GM21576 (cell line): ENCODE measurements around the gene FAM131C.
"Not testable (repeated sequence)": the region's sequence is repeated elsewhere in the genome, so short reads cannot be mapped to it uniquely, and the experiment has no call there.

Experiments used
- ATAC-seq: cut with Tn5 transposase; IDR thresholded peaks from one replicate; pipeline ENCODE4 v1.9.1; 2021; ENCODE audit warnings: mild to moderate bottlenecking, moderate library complexity; ENCODE audit not compliant: unreplicated experiment

The FAM131C gene

DNA sequence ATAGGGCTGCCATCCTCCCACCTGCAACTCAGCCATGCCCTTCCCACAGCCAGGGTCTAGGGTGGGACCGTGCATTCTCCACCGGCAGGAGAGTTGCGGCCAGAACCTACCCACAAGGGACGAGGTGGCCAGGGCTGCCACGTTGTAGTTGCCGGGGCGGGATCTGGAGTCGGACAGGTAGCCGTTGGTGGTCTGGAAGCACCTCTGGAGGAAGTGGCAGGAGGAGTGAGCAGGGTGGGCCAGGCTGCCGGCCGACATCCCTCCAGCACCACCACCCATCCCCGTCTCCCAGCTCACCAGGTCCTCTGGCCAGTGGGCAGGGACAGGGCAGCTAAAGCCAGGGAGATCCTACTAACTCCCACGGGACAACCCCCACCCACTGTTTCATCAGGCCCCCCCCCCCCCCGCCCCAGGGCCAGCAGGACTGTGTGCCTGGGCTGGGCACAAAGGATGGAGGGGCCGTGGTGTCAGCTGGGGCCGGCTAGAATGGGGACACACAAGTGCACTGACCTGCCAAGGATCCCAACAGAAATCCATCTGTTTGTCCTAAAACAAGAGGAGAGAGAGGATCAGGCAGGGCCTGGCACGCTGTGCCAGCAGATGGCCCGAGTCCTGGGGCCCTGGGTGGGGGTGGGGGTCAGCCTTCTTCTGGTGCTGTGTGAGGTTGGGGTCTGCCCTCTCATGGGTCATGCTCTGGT is 11.3 kb downstream of the FAM131C start:
- ATAC-seq, result not testable (repeated sequence)

DNA sequence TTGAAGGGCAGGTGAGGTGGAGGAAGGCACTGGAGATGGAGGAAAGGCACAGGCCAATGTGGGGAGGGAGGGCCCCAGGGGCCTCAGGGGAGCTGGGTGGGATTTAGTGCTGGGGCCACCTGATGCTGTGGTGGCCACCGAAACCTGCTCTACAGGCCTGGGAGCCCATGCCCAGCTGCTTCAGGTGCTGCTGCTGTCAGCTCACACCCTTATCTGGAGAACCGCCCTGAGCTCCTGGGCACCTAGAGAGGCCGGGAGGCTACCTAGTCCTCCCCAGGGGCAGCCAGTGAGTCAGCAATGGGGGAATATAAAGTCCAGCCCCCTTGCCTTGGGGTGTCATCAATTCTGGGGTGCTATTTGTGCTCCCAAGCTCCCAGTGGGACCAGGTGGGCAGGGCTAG is 12.2 kb downstream of the FAM131C start:
- no peak for ATAC-seq

DNA sequence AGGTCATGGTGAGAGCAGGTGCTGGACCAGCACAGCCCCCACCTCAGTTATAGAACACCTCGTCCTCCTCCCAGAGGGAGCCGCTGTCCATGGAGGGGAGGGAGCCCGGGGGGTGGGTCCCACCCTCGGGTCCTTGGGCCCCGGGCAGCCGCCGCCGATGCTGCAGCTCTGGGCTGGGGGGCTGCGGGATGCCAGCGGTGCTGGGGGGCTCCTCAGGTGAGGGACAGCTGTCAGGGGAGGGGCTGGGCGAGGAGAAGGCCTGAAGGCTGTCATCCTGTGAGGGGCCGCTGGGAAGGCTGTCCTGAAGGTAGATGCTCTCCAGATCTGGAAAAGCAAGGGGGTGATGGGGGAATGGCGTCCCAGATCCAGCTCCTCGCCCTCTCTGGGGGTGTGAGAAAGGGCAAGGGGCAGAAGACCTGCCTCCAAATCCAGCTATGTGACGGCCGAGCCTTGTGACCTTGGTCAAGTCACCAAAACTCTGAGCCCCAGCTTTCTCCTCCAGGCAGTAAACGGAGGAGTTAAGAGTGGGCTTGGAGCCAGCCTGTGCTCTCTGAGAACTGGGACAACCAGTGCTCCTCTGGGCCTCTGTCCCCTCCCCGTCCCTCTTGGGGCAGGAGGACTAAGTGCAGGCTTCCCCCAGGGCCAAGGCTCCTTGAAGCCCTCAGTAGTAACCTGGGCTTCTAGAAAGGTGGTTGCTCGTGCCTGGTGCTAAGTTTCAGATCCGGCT is 14.9 kb downstream of the FAM131C start:
- ATAC-seq, result not testable (repeated sequence)

DNA sequence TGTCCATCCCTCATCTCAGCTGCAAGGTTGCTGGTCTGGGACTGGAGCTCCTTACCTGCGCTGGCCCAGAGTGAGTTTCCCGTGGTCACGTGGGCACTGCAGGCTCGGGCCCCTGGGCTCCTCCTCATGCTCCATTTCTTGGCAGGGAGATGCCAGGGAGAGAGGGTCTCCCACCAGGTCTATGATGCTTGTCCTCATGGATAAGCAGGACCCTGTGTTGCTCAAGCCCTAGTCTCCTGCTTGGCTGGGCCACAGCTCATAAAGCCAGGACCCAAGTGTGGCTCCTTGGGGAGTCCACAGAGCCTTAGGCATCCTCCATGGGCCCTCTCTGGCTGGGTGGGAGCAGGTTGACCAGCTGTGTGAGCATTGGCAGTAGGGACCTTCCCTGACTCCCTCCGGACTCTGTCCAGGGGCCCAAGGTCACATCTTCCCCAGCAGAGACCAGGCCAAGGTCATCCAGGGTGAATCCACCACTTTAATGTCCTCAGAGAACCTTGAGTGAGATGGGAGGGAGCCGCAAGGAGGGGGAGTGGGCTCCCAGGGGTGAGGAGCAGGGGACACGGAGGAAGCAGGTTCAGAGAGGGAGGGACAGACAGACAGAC is 16.0 kb downstream of the FAM131C start:
- ATAC-seq, result not testable (repeated sequence)

DNA sequence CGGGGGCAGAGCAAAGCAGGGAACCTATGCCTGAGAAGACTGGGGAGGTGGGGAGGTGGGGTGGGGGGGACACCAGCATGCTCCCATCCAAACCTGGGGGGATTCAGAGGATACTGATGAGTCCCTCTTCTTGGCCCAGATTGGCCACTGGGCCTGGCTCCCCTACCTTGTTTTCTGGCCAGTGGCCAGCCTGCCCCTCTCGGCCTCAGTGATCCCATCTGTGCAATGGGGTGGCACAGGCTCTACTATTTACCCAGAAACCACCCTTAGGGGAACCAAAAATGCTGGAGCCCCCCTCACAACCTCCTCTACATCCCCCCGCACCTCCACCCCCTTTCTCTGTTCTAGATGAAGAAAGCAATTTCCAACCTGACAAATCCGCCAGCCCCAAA is 16.9 kb downstream of the FAM131C start:
- not testable (repeated sequence) for ATAC-seq

DNA sequence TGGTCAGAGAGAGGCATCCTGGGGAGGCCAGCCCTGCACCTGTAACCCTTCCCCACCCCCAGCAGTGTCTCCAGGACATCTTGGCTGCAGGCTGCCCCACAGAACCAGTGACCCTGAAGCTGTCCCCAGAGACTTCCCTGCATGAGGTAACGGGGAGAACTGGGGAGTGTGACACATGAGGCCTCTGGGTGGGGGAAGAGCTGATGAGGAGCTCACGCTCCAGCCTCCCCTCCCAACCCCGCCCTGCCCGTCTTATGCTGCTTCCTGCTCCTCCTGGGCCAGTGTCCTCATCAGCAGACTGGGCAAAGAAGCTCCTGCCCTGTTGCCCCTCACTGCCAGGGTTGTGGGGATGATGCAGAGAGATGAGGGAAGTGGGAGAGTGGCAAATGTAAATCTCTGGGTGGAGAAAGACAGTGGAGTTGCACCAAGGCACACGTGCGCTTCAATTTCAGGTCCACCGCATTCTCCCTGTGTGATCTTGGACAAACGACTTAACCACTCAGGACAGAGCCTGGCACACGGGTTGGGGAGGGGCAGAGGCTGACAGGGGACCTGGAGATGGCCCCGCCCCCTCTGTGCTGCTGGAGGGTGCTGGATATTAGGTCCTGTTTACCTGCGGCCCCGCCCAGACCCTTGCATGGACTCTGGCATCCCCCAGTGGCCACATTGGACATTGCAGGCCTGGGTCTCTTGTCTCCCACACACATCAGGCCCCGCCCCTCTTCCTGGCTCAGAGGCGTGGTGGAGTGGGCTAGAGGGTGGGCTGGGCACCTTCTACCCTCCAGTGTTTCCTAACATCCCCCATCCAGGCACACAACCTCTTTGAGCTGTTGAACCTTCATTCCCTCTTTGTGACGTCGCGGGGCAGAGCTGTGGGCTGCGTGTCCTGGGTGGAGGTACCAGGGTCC is 17.6 kb downstream of the FAM131C start:
- peak; percentile 81 for ATAC-seq

DNA sequence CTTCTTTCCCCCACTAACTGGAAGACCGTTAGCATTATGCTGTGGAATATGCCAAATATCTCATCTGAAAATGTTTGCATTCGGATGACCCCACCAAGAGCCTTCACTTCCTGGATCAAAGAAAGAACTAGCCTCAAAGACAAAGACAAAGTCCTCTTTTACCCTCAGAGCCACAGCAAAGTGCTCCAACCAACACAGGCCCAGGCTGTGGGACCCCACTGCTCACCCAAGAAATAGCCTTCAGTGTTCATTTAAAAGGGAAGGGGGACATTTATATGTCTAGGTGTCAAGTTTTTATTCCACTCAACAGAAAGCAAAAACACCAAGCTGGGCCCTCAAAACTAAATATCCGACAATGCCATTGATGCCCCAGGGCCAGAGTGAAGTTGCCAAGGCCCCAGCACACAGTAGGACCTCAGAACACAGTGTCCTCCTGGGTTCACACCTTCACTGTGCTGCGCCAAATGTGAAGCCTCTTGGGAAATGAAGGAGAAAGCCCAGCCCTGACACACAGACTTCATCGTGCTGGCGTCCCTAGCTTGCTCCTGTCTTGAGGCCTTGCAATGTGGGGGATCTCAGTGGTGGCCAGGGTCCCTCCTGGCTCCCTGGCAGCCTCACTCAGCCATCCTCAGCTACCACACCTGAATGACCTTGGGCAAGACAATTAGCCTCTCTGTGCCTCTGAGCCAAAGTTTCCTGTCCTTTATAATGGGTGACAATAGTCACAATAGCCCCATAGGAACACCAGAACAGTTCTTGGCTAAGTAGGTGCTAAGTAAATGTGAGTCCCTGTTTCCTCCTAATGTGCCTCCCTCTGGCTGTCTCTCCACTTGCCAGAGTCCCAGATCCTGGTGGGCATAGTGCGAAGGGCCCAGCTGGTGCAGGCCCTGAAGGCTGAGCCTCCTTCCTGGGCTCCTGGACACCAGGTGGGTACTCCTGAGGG is 18.6 kb downstream of the FAM131C start:
- no peak for ATAC-seq

DNA sequence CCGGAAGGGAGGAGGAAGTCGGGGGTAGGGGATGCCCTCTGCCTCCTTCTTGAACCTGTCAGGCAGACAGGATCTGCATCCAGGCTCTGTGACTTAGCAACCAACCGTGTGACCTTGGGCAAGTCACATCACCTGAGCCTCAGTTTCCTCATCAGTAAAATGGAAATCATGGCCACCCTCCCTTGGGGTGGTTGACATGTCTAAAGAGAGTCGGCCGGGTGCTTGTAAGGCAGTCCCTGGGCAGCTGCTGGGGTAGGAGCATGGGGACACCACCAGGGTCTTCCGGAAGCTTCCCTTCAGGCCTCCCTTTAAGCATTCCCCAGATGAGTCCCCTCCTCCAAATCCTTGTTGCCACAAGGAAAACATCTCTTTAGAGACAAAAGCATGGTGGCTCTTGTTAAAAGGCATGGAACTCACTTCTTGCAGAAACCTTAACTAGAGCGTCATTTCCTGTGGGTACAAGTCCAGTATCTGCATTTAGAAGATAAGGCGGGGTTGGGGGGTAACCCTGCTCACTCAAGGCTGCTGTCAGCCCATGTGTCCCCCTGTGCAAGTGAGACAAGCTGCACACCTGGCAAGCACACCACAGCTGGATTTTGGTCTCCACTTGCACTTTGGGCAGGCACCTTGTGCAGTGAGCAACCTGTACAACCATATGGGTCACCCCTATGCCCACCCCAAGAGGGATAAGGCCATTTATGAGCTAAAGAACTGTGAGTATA is 19.5 kb downstream of the FAM131C start:
- ATAC-seq, result no peak

DNA sequence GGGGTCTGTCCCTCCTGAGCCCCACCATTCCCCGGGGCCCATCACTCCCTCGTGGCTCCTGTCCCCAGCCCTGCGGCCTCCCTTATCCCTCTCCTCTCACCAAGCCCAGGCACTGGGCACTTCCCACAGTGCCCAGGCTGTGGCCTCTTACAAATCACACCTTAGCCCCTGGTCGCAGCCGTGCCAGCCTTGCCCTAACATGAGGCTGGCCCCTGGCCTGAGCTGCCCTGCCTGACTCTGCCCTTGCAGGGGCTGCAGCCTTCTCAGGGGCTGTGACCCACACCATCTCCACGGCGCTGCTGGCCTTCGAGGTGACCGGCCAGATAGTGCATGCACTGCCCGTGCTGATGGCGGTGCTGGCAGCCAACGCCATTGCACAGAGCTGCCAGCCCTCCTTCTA is 21.5 kb downstream of the FAM131C start:
- not testable (repeated sequence) for ATAC-seq

DNA sequence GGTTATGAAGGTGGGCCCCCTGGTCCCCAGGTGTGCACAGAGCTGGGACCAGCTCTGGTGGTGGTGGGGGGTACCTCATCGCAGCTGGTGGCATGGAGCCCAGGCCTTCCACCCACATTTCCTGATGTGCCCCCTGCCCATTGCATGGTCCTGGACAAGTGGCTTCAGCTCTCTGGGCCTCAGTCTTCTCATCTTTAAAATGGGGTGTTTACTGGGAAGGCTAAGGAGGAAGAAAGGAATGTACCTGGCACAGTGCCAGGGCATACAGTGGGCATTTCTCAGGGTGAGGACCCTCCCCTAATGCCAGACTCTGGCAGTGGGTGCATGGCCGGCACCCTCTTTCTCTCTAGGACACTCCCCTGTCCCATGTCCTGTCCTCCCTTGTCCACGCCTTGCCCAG is 22.4 kb downstream of the FAM131C start:
- no peak for ATAC-seq

DNA sequence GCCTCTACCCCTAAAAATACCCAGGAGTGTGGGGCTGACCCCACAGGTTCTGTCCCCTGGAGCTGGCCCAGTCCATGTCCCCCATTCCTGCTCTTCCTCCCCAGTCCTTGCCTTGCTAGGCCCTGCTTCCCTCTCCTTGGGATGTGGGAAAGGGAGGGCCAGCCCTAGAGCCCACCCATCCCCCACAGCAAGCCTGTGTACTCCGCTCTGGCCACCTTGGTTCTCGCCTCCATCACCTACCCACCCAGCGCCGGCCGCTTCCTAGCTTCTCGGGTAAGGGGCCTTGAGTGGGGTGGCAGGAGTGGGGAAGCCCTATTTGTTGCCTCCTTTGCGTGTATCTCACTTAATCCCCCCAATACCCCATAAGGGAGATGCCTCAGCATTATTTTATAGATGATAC is 23.1 kb downstream of the FAM131C start:
- ATAC-seq, result no peak

DNA sequence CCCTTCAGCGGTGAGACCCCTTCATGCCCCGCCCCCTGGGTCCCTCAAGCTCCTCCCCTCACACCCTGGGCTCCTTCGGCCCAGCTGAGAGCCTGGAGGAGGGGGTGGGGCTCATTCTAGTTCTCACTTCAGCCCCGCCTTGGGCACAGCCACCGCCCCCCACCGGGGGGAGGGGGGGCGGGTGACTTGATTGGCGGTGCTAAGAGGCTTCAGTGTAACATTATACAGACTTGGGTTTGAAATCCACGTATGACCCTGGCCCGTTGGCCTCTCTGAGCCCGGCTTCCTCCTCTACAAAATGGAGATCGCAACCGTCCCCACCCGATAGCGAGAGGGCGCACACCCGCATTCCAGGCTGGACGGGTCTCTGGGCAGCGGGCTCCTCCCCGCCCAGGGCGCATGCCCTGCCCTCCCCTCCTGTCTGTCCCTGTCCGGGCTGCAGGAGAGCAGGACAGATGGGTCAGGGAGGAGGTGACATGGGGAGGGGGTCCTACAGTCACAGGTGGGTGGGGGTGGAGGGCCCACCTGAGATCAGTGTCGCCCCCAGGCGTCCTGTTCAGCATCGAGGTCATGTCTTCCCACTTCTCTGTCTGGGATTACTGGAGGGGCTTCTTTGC is 24.8 kb downstream of the FAM131C start:
- no peak for ATAC-seq

DNA sequence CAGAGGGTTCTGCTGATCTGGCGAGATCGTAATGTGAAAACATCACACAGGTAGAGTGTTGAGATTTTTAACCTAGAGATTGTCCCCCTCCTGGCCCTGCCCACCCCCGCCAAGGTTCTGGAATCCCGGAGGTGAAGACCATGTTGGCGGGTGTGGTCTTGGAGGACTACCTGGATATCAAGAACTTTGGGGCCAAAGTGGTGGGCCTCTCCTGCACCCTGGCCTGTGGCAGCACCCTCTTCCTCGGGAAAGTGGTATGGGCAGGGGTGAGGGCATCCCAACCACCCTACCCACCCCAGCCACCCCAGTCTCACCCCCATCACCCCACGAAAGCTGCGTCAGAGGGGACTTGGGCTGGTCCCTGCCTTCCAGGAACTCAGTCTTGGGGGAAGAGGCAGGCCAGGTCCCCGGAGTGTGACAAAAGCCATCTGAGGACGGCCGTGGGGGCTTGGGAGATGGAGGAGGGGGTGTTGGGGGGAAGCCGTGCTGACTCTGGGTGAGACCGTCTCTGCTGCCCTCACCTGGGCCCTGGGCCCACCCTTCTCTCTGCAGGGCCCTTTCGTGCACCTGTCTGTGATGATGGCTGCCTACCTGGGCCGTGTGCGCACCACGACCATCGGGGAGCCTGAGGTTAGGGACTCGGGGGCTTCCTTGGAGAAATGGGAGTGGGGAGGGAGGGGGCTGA is 25.5 kb downstream of the FAM131C start:
- no peak for ATAC-seq

DNA sequence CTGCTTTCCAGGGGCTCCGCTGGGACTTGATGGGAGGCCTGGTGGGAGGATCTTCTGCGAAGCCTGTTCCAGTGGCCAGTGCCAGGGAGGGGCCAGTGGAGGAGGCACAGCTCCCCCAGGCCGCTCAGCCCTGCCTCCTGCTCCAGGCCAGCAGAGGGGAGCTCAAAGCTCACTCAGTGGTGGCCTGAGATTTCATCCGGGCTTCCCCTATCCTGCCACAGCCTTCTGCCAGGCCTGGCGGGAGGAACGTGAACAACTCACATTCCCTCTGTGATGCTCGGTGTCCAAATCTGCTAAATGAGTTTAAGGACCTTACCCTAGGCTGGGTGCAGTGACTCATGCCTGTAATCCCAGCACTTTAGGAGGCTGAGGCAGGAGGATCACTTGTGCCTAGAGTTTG is 26.6 kb downstream of the FAM131C start:
- no peak for ATAC-seq

DNA sequence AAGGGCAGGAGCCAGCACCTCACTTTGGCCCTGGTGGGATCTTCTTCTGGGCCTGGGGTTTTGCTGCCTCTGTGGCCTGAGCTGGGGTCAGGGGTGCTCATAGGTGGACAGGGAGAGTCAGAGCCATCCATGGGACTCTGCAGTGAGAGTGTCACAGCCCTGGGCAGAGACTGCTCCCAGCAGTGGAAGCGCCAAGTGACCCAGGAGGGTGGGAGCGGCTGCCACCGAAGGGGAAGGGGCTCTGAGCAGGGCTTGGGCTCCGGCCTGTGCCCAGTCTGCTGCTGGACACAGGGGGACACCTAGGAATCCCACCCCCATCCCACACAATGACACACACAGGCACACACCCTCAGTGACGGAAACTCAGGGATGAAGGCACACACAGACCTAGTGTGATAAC is 29.5 kb downstream of the FAM131C start:
- ATAC-seq, result no peak

DNA sequence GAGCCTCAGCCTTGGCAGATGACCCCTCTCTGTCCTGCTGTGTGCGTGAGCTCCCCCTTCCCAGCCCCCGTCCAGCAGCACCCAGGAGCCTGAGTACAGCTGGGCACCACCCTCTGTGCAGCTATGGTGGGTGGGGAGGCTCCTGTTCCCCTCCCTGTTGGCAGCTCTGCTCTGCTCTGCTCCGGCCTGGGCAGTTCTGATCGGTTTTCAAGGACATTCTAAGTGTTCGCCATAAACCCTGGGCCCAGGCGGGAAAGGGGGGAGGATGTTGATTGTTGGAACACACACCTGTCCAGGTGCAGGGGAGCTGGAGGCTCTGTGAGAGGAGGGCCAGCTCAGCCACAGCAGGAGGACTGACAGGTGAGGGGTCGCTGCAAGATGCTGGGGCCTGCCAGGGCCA is 29.9 kb downstream of the FAM131C start, which contains the start of gene CLCNKB:
TSS of gene CLCNKB (plus strand) at position 262 of the 400 bp plus-strand sequence. CDS start 711 bp downstream, outside the sequence.
- no peak for ATAC-seq

DNA sequence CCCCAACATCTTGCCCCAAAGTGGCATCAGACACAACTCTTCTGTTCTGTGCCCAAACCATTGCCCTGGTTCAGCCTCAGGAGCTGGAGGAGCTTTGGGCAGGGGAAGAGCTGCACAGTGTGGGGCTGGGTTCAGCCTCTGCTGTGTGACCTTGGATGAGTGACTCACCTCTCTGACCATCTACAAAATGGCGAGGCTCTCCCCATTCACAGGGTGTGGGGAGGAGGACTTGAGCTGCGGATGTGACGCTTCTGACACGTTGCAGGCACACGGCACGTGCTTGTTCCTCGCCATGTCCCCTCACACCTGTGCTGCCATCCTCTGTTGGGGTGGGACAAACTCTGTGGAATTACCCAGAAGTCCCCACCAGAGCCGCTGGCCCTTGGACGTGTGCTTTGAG is 30.8 kb downstream of the FAM131C start:
- not testable (repeated sequence) for ATAC-seq

DNA sequence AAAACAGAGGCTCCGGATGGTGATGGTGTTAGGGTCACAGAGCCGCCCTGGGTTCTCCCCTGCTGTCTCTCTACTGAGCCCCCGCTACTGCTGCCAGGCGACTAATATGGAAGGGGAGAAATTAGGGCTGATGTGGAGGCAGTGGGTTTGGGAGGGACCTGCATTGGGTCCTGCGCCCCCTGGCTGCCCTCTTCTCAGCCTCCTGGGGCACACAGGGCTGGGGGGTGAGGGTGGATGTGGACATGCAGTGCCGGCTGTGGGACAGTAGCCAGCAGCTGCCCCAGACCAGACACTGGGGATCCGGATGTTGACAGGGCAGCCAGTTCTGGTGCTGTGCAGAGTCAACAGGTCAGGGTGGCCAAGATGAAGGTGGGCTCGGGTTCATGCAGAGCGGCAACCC is 31.4 kb downstream of the FAM131C start:
- no peak for ATAC-seq
